K562 (cell line): ENCODE measurements around the gene SCARF2. TPM values are rescaled to one million over a fixed set of nuclear protein-coding genes. Genes with fewer than 3 reads are reported as not detected.

ENCODE experiments used
- ATAC-seq: fragments of 200-7000 bp; cut with Tn5 transposase; 3 replicates; pipeline ENCODE4 v1.9.1; 2020; ENCODE audit warnings: moderate library complexity
- BruUV-seq: library from RNA; stranded (reverse); fragments of 400-500 nt; replicated peaks from 2 replicates; lab custom pipeline; 2021; lab: Mats Ljungman, UMichigan
- CTCF ChIA-PET: fragments of 300-600 bp; formaldehyde crosslinking; extraction: SDS; loops from one replicate; lab custom pipeline; 2021; ENCODE audit warnings: low intra/inter-chr PET ratio; lab: Yijun Ruan, JAX
- POLR2A ChIA-PET: fragments of 300-600, 350-650 bp; sonication (Branson Sonifier 250); formaldehyde crosslinking; extraction: SDS; loops from one replicate; lab custom pipeline; 2021; ENCODE audit warnings: antibody characterized with exemption, inconsistent platforms; lab: Yijun Ruan, JAX
- DNase-seq, 4 experiments: peaks; one replicate each; pipeline versions ENCODE4 v3.0.0 to v3.0.0-alpha.2; 2011 to 2018; ENCODE audit warnings: low spot score in 3 of 4, mixed read lengths in 3 of 4; ENCODE audit errors: extremely low read depth in 1 of 4
- FAIRE-seq: peaks from 2 replicates; lab custom pipeline; 2011; peaks lifted over from hg19 to GRCh38; lab: Jason Lieb, UNC
- H2AFZ ChIP-seq: 2 replicates; pipeline ENCODE4 v1.6.0; 2011; ENCODE audit warnings: low read depth, low read length, control low read depth, inconsistent platforms
- H3K27ac ChIP-seq: fragments of 200-600 bp; 3 replicates; pipeline ENCODE4 v1.8.0; 2011; ENCODE audit warnings: low read depth, mild to moderate bottlenecking, control low read depth, inconsistent platforms, low read length, moderate library complexity, mixed read lengths; ENCODE audit errors: extremely low read depth
- H3K27me3 ChIP-seq, 2 experiments: fragments of 300-600 bp in 1 of 2; 2 replicates in 1 of 2; 3 replicates in 1 of 2; pipeline versions ENCODE4 v1.6.0 to v1.8.0; 2011; ENCODE audit warnings: inconsistent platforms in 2 of 2, low read length in 2 of 2, mild to moderate bottlenecking in 1 of 2, mixed read lengths in 1 of 2, moderate library complexity in 1 of 2; ENCODE audit not compliant: control insufficient read depth in 2 of 2, insufficient read depth in 2 of 2
- H3K36me3 ChIP-seq: fragments of 300-600 bp; 3 replicates; pipeline ENCODE4 v1.8.0; 2011; ENCODE audit warnings: mild to moderate bottlenecking, low read length, inconsistent platforms; ENCODE audit not compliant: control insufficient read depth, insufficient read depth
- H3K4me1 ChIP-seq, 2 experiments: fragments of 200-600 bp in 1 of 2; replicated peaks in 1 of 2; 2 replicates in 1 of 2; 3 replicates in 1 of 2; pipeline versions ENCODE4 v1.5.1 to v1.8.0; 2011; ENCODE audit warnings: inconsistent platforms in 2 of 2, low read length in 2 of 2, mild to moderate bottlenecking in 1 of 2, mixed read lengths in 1 of 2, moderate library complexity in 1 of 2; ENCODE audit not compliant: control insufficient read depth in 2 of 2, insufficient read depth in 2 of 2
- H3K4me2 ChIP-seq: 2 replicates; pipeline ENCODE4 v1.6.1; 2011; ENCODE audit warnings: low read length, control low read depth, inconsistent platforms, mixed read lengths; ENCODE audit not compliant: insufficient read depth
- H3K4me3 ChIP-seq: fragments of 200-600 bp; sonication (generic), shearing (Covaris generic); 2 replicates; pipeline ENCODE4 v1.5.1; 2016; ENCODE audit warnings: control low read depth, inconsistent platforms
- H3K79me2 ChIP-seq: fragments of 200-600 bp; 3 replicates; pipeline ENCODE4 v1.8.0; 2011; ENCODE audit warnings: low read length, inconsistent platforms; ENCODE audit not compliant: control insufficient read depth, insufficient read depth
- H3K9ac ChIP-seq, 2 experiments: 2 replicates each; pipeline versions ENCODE4 v1.6.0 to v1.6.1; 2011; ENCODE audit warnings: low read depth in 2 of 2, low read length in 2 of 2, control low read depth in 1 of 2, inconsistent platforms in 1 of 2, mild to moderate bottlenecking in 1 of 2, mixed read lengths in 1 of 2; ENCODE audit not compliant: insufficient read depth in 1 of 2
- H3K9me1 ChIP-seq: one replicate; pipeline ENCODE4 v1.6.0; 2011; ENCODE audit warnings: inconsistent platforms, mild to moderate bottlenecking, low read length, moderate library complexity; ENCODE audit not compliant: control insufficient read depth, insufficient read depth
- H3K9me3 ChIP-seq: replicated peaks from 2 replicates; pipeline ENCODE4 v1.5.1; 2011; ENCODE audit warnings: low read depth, low read length, inconsistent platforms; ENCODE audit not compliant: control insufficient read depth, insufficient read depth
- H4K20me1 ChIP-seq: replicated peaks from 2 replicates; pipeline ENCODE4 v1.6.1; 2011; ENCODE audit warnings: low read length, inconsistent platforms, mixed read lengths; ENCODE audit not compliant: control insufficient read depth, insufficient read depth
- CBFB ChIP-seq: sonication (generic); formaldehyde crosslinking; IDR thresholded peaks from 2 replicates; pipeline ENCODE4 v1.4.0; 2020; ENCODE audit warnings: mild to moderate bottlenecking, missing genetic modification reagents
- KDM2B ChIP-seq: fragments of 250-450 bp; sonication (Bioruptor Pico); IDR thresholded peaks from 2 replicates; pipeline ENCODE4 v1.8.0; 2021; ENCODE audit warnings: mild to moderate bottlenecking, moderate library complexity
- MEF2D ChIP-seq: conservative IDR thresholded peaks from 2 replicates; pipeline ENCODE4 v1.6.1; 2016; ENCODE audit warnings: low read depth, missing genetic modification characterization, missing compliant biosample characterization
- PHF8 ChIP-seq: fragments of 200-600 bp; sonication (generic); IDR thresholded peaks from 2 replicates; pipeline ENCODE4 v1.6.1; 2012; ENCODE audit warnings: mixed run types, mild to moderate bottlenecking, inconsistent platforms, low read length, moderate library complexity, borderline replicate concordance
- SAFB ChIP-seq: fragments of 200-400 bp; formaldehyde crosslinking; IDR thresholded peaks from 2 replicates; pipeline ENCODE4 v1.6.1; 2017; ENCODE audit warnings: low read depth, low read length, borderline replicate concordance
- SREBF2 ChIP-seq: sonication (generic); formaldehyde crosslinking; IDR thresholded peaks from 2 replicates; pipeline ENCODE4 v1.4.0; 2020; ENCODE audit warnings: mild to moderate bottlenecking, missing genetic modification reagents
- U2AF2 ChIP-seq: fragments of 200-400 bp; formaldehyde crosslinking; optimal IDR thresholded peaks from 2 replicates; pipeline ENCODE3; 2017; ENCODE audit warnings: low read depth, mild to moderate bottlenecking, low read length
- WGBS: fragments of 100-300 bp; shearing (Covaris generic); methylation state at CpG from one replicate; pipeline ENCODE4 v1.1.6; 2016; ENCODE audit warnings: low coverage, mixed read lengths; ENCODE audit not compliant: insufficient coverage; ENCODE audit errors: missing lambda C conversion rate; 5-methylcytosine and 5-hydroxymethylcytosine counted together
- in situ Hi-C: fragments of 300-500 bp; cut with MboI; formaldehyde crosslinking; loops from 4 replicates; pipeline ENCODE4 v1.15.0; 2018; ENCODE audit warnings: inconsistent platforms, mixed read lengths
- intact Hi-C: fragments of 100-400 bp; cut with micrococcal nuclease; formaldehyde crosslinking; loops from 2 replicates; pipeline ENCODE4 v1.14.2; 2022
- polyA plus RNA-seq, 8 experiments: library from polyadenylated mRNA; depleted of rRNA in 4 of 8; stranded (reverse) in 5 of 8; unstranded in 3 of 8; fragments of >200 nt; fragmentation: Nextera tagmentation in 2 of 8; fragmentation: Illumina TruSeq in 1 of 8; extraction: Ambion mirVana in 2 of 8; extraction: Trizol in 1 of 8; gene quantifications; 2 replicates each; pipeline versions ENCODE4 v1.2.1 to v1.2.3, GENCODE V29; 2011 to 2014; ENCODE audit warnings: inconsistent platforms in 1 of 8, missing spikeins in 1 of 8
- total RNA-seq, 7 experiments: library from RNA; depleted of rRNA in 6 of 7; stranded (reverse); fragments of >200 nt in 6 of 7; fragmentation: Illumina TruSeq in 2 of 7; extraction: Trizol in 2 of 7; gene quantifications; 2 replicates each; pipeline versions ENCODE4 v1.2.1 to v1.2.3, GENCODE V29; 2011 to 2021; ENCODE audit warnings: low replicate concordance in 1 of 7
- TF ChIP-seq, protein P1 (sequence below): fragments of 450-650 bp; IDR thresholded peaks from 2 replicates; pipeline ENCODE4 v1.6.1; 2018; ENCODE audit not compliant: partially characterized antibody
- TF ChIP-seq, protein P2 (sequence below): fragments of 450-650 bp; IDR thresholded peaks from 2 replicates; pipeline ENCODE4 v1.6.1; 2016; ENCODE audit warnings: borderline replicate concordance
- TF ChIP-seq, protein P3 (sequence below): fragments of 250-450 bp; sonication (Bioruptor Pico); IDR thresholded peaks from 2 replicates; pipeline ENCODE4 v1.8.0; 2022; ENCODE audit warnings: moderate library complexity, mild to moderate bottlenecking, inconsistent platforms
- TF ChIP-seq, protein P4 (sequence below): fragments of 450-650 bp; IDR thresholded peaks from 2 replicates; pipeline ENCODE4 v1.6.1; 2014; ENCODE audit warnings: low read depth, mild to moderate bottlenecking, moderate library complexity, borderline replicate concordance

SCARF2 gene
- total and polyA plus RNA-seq, 9 of the 15 experiments (the other 6 are each of a cell fraction or from before 2014, with no cell fraction given), result 0.06 to 0.32 (median 0.21) TPM; not detected in 5

DNA sequence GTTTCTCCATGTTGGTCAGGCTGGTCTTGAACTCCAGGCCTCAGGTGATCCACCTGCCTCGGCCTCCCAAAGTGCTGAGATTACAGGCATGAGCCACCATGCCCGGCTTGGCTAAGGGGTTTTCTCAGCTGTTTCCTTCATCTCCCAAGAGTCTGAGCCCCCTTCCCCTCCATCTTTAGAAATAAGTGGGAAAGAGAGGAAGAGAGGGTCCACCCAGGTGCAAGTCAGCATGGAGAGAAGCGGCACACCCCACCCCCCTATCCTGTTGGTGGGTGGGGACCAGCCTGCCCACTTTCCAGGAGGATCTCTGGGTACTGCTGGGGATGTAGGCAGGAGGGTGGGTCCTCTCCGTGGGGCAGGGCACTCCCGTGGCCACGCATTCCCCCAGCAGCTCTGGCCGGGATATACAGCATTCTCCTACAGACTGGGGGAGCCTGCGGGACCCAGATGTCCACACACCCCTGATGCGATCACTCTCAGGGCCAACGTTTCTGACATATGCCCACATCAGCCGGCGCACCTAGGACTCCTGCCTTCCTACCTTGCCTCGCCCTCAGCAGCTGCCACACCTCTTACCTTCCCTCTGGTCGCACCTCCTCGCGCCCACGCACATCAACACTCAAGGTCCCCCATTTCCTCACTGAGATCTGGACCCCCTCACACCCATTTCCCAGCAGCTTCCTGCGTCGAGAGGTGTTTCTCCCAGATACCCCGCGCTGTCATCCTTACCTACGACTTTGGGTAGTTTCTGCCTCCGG is 8.9 kb downstream of the SCARF2 start:
- ChIA-PET POLR2A (interaction anchor here (0.5 to 3.4 kb wide), 20 partner anchors 10 to 510 kb away, joined by 3 to 25 read pairs (median 4); partner anchors contain the start of gene MED15), CTCF (interaction anchor here (1.6 kb wide), 1 partner anchor 28 kb away, joined by 4 read pairs; no protein-coding TSS in a partner anchor)
- Histone ChIP-seq H4K20me1 (peaks cover 34% of the 10 kb centered on the region), H2AFZ (peak overlapping the region; percentile 84), H3K27me3 (peaks cover 31 to 70% of the 10 kb centered on the region in 2 experiments; a peak in 4 of 5 replicates), H3K9me3 (no peaks in the 10 kb centered on the region), H3K9ac (peak overlapping the region in 1 of 2 experiments; percentile 77; a peak in 2 of 4 replicates), H3K4me3 (peak overlapping the region; percentile 48), H3K36me3 (no peaks in the 10 kb centered on the region), H3K4me2 (peak overlapping the region; percentile 94), H3K79me2 (no peaks in the 10 kb centered on the region), H3K9me1 (peaks cover 8% of the 10 kb centered on the region), H3K4me1 (peaks cover 12 to 61% of the 10 kb centered on the region in 2 experiments), H3K27ac (no peak overlapping the region)
- FAIRE-seq (no peak), DNase-seq (no peak), ATAC-seq (peak; percentile 2)
- BruUV-seq, result no TSS peak
- intact Hi-C loops (no loop called here), in situ Hi-C loops (no loop called here)
- WGBS, result 12% methylated on average over 23 of the region's 23 CpGs
- TF ChIP-seq, protein P1, sequence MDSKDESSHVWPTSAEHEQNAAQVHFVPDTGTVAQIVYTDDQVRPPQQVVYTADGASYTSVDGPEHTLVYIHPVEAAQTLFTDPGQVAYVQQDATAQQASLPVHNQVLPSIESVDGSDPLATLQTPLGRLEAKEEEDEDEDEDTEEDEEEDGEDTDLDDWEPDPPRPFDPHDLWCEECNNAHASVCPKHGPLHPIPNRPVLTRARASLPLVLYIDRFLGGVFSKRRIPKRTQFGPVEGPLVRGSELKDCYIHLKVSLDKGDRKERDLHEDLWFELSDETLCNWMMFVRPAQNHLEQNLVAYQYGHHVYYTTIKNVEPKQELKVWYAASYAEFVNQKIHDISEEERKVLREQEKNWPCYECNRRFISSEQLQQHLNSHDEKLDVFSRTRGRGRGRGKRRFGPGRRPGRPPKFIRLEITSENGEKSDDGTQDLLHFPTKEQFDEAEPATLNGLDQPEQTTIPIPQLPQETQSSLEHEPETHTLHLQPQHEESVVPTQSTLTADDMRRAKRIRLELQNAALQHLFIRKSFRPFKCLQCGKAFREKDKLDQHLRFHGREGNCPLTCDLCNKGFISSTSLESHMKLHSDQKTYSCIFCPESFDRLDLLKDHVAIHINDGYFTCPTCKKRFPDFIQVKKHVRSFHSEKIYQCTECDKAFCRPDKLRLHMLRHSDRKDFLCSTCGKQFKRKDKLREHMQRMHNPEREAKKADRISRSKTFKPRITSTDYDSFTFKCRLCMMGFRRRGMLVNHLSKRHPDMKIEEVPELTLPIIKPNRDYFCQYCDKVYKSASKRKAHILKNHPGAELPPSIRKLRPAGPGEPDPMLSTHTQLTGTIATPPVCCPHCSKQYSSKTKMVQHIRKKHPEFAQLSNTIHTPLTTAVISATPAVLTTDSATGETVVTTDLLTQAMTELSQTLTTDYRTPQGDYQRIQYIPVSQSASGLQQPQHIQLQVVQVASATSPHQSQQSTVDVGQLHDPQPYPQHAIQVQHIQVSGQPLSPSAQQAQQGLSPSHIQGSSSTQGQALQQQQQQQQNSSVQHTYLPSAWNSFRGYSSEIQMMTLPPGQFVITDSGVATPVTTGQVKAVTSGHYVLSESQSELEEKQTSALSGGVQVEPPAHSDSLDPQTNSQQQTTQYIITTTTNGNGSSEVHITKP, result peak; percentile 9
- no peak for TF ChIP-seq PHF8
- no peak for TF ChIP-seq SREBF2 (CRISPR knock-in tag)
- TF ChIP-seq CBFB (CRISPR knock-in tag), result 0 out of 2 replicates have a peak, but pooled peaks have one; percentile 59
- TF ChIP-seq, protein P2, sequence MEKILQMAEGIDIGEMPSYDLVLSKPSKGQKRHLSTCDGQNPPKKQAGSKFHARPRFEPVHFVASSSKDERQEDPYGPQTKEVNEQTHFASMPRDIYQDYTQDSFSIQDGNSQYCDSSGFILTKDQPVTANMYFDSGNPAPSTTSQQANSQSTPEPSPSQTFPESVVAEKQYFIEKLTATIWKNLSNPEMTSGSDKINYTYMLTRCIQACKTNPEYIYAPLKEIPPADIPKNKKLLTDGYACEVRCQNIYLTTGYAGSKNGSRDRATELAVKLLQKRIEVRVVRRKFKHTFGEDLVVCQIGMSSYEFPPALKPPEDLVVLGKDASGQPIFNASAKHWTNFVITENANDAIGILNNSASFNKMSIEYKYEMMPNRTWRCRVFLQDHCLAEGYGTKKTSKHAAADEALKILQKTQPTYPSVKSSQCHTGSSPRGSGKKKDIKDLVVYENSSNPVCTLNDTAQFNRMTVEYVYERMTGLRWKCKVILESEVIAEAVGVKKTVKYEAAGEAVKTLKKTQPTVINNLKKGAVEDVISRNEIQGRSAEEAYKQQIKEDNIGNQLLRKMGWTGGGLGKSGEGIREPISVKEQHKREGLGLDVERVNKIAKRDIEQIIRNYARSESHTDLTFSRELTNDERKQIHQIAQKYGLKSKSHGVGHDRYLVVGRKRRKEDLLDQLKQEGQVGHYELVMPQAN, result peak; percentile 33
- TF ChIP-seq SAFB, result no peak
- TF ChIP-seq, protein P3, sequence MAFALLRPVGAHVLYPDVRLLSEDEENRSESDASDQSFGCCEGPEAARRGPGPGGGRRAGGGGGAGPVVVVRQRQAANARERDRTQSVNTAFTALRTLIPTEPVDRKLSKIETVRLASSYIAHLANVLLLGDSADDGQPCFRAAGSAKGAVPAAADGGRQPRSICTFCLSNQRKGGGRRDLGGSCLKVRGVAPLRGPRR, result 0 out of 2 replicates have a peak, but pooled peaks have one; percentile 50
- no peak for TF ChIP-seq U2AF2
- TF ChIP-seq, protein P4, sequence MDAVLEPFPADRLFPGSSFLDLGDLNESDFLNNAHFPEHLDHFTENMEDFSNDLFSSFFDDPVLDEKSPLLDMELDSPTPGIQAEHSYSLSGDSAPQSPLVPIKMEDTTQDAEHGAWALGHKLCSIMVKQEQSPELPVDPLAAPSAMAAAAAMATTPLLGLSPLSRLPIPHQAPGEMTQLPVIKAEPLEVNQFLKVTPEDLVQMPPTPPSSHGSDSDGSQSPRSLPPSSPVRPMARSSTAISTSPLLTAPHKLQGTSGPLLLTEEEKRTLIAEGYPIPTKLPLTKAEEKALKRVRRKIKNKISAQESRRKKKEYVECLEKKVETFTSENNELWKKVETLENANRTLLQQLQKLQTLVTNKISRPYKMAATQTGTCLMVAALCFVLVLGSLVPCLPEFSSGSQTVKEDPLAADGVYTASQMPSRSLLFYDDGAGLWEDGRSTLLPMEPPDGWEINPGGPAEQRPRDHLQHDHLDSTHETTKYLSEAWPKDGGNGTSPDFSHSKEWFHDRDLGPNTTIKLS, result no peak
- peak; percentile 86; the same call in 1 of the 2 replicates for TF ChIP-seq KDM2B (CRISPR knock-in tag)
- no peak for TF ChIP-seq MEF2D (tag)
